Measurements from ENCODE around the gene C3orf62. TPM values are rescaled to one million over a fixed set of nuclear protein-coding genes. Genes with fewer than 3 reads are reported as not detected.

Gene C3orf62
- total RNA-seq, 4 donors from 2014 or later: 2.8 to 6.2 (median 3.8) TPM

- no peak for DNase-seq
- no peak for TF ChIP-seq POLR2A (IDR thresholded peaks at IDR 0.05)
- no peak for TF ChIP-seq CTCF (IDR thresholded peaks at IDR 0.05)
- Histone ChIP-seq H3K27me3 (no peaks in the 10 kb centered on the region), H3K27ac (peak overlapping the region; percentile 43 to 83 (median 80)), H3K36me3 (no peaks in the 10 kb centered on the region), H3K4me3 (replicated peaks in 1 of 3) (no peak overlapping the region), H3K9me3 (no peaks in the 10 kb centered on the region), H3K4me1 (peaks cover 29 to 37% of the 10 kb centered on the region in 2 donors)
- WGBS, 2 donors: 93 to 99% methylated on average over 6 of the region's 6 CpGs
- intact Hi-C loops (cut with DNase I): no loop called here
Measured at GRCh38 chr3:49219132-49219531, 57.9 kb downstream of the C3orf62 start.

Small RNA genes lying within 50 kb of the gene (microRNA-seq; reads per million reads assigned to microRNA genes)
- not detected for gene MIR4271

Small RNA genes lying within 50 kb of the gene (small RNA-seq; reads per million reads assigned to genes)
- gene AC121247.2 (not detected), gene MIR4271 (not detected), gene RF00019 (not detected)

Other genes with a start within 250 kb of the C3orf62 start
- 100 to 1,000 TPM in 3 of 4 donors, 10 to 100 TPM in 1; 92.9 to 159 (median 109) TPM for gene IMPDH2, start 247.8 kb downstream of the C3orf62 start, total RNA-seq
- gene QRICH1, start 183.2 kb downstream of the C3orf62 start, total RNA-seq: 100 to 1,000 TPM in 2 of 4 donors, 10 to 100 TPM in 2; 79.8 to 342 (median 98.3) TPM
- 100 to 1,000 TPM; 158 to 273 (median 251) TPM for gene QARS1, start 172.5 kb downstream of the C3orf62 start, total RNA-seq
- 100 to 1,000 TPM in 1 of 4 donors, 10 to 100 TPM in 3; 72.3 to 104 (median 77.4) TPM for gene USP19, start 156.4 kb downstream of the C3orf62 start, total RNA-seq
- gene LAMB2, start 144.2 kb downstream of the C3orf62 start, total RNA-seq: 100 to 1,000 TPM; 452 to 573 (median 527) TPM
- 10 to 100 TPM; 35.2 to 63.7 (median 58.5) TPM for gene CCDC71, start 110.9 kb downstream of the C3orf62 start, total RNA-seq
- gene KLHDC8B, start 105.6 kb downstream of the C3orf62 start, total RNA-seq: 10 to 100 TPM; 47.0 to 60.9 (median 57.2) TPM
- 10 to 100 TPM; 19.8 to 32.6 (median 28.5) TPM for gene USP4, start 62.8 kb upstream of the C3orf62 start, total RNA-seq
- gene GPX1, start 81.1 kb upstream of the C3orf62 start, total RNA-seq: 100 to 1,000 TPM; 161 to 398 (median 226) TPM
- 100 to 1,000 TPM; 437 to 789 (median 587) TPM for gene RHOA, start 134.7 kb upstream of the C3orf62 start, total RNA-seq
- gene TCTA, start 135.2 kb upstream of the C3orf62 start, total RNA-seq: 100 to 1,000 TPM in 2 of 4 donors, 10 to 100 TPM in 2; 50.4 to 177 (median 94.8) TPM
- 1 to 10 TPM; 3.5 to 7.9 (median 5.9) TPM for gene AMT, start 145.2 kb upstream of the C3orf62 start, total RNA-seq
- gene NICN1, start 152.1 kb upstream of the C3orf62 start, total RNA-seq: 10 to 100 TPM; 10.7 to 20.9 (median 16.7) TPM
- gene DAG1, start 193.0 kb upstream of the C3orf62 start, total RNA-seq: 10 to 100 TPM; 55.1 to 86.7 (median 79.6) TPM

Measured in thyroid gland (tissue), 4 donors.